ENCODE measurements around the gene REV1. TPM values are rescaled to one million over a fixed set of nuclear protein-coding genes. Genes with fewer than 3 reads are reported as not detected.

REV1 gene
- total and polyA plus RNA-seq, 11 donors: 14.7 to 76.1 (median 32.2) TPM

DNA sequence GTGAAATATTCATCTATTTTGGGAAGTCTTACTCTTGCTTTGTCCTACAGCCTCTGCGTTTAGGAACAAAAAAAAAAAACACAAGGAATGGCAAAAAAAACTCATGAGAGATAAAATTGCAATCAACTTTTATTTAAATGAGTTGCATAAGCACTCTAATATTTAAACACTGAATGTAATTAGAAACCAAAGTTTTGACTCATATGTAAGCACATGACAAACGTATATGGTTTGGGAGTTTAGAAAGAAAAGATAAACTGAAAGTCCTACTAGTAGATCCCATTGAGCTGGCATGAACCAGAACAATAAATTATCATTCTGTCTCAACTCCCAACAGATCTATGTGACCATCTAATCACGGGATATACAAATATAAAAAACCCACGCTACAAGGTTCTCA lies 44.8 kb downstream of the REV1 start:
- H3K27ac ChIP-seq: no peak overlapping the region
- ATAC-seq (no peak), DNase-seq (no peak)
- peaks cover 0 to 20% (median 4%) of the 10 kb centered on the region in 12 donors for H3K4me1 ChIP-seq
- no peaks in the 10 kb centered on the region for H3K9me3 ChIP-seq
- H3K27me3 ChIP-seq: no peaks in the 10 kb centered on the region
- no peak overlapping the region for H3K4me3 ChIP-seq
- intact Hi-C loops (cut with DNase I): loop anchor here in 1 of 10 donors (2.0 kb wide), 1 partner anchor 14 kb away; no protein-coding TSS in a partner anchor
- TF ChIP-seq, protein P1, sequence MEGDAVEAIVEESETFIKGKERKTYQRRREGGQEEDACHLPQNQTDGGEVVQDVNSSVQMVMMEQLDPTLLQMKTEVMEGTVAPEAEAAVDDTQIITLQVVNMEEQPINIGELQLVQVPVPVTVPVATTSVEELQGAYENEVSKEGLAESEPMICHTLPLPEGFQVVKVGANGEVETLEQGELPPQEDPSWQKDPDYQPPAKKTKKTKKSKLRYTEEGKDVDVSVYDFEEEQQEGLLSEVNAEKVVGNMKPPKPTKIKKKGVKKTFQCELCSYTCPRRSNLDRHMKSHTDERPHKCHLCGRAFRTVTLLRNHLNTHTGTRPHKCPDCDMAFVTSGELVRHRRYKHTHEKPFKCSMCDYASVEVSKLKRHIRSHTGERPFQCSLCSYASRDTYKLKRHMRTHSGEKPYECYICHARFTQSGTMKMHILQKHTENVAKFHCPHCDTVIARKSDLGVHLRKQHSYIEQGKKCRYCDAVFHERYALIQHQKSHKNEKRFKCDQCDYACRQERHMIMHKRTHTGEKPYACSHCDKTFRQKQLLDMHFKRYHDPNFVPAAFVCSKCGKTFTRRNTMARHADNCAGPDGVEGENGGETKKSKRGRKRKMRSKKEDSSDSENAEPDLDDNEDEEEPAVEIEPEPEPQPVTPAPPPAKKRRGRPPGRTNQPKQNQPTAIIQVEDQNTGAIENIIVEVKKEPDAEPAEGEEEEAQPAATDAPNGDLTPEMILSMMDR (IDR thresholded peaks at IDR 0.05): no peak
- no peak for TF ChIP-seq POLR2A (IDR thresholded peaks at IDR 0.05)
- WGBS, 4 donors: 60 to 75% (median 72%) methylated on average over 4 of the region's 4 CpGs
- H3K36me3 ChIP-seq: peaks cover 0 to 70% (median 46%) of the 10 kb centered on the region in 9 donors

DNA sequence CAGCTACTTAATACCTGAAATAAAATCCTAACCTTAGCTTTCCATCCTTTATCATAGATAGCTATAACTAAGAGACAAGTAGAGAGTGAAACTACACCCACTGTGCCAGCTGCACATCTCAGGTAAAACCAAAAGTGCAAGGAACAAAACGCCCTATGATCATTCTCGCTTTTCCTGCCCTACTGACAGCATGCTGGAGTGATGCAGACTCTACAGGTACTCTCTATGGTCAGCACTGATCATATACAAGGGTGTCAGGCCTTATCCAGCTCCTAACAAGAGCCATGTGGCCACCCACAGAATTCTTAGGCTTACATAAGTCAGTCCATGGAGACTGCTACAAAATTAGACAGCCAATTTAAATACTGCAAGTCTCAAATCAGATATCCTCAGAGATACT lies 45.6 kb downstream of the REV1 start:
- Histone ChIP-seq H3K4me3 (no peak overlapping the region), H3K4me1 (peaks cover 0 to 14% (median 4%) of the 10 kb centered on the region in 12 donors), H3K27me3 (no peaks in the 10 kb centered on the region), H3K9me3 (no peaks in the 10 kb centered on the region), H3K27ac (no peak overlapping the region), H3K36me3 (peaks cover 0 to 70% (median 49%) of the 10 kb centered on the region in 9 donors)
- WGBS, 4 donors: 76 to 96% (median 90%) methylated on average over 2 of the region's 2 CpGs
- ATAC-seq: peak; percentile 22 to 48 (median 27)
- no peak for DNase-seq
- intact Hi-C loops (cut with DNase I): loop anchor here in 5 of 10 donors (2.0 to 5.0 kb wide), 3 partner anchors 15 to 48 kb away; partner anchors contain the start of gene REV1 (in 4 of the 5)
- no peak for TF ChIP-seq POLR2A (IDR thresholded peaks at IDR 0.05)

DNA sequence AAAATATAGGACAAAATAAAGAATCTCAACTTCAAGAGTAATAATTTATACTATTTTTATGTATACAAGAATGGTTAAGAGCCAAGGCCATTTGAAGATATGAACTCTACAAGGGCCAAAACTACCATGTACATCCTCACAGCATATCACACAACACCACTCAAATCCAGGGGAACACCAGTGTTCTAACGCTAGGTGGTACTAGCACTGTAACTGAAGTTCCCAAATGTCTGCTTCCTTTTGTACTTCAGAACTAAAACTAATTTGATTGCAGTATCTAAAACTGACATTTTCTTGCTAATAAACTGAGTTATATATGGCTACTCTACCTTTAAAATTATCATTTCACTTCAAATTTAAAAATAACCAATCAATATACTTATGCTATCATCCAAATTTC lies 47.0 kb downstream of the REV1 start:
- DNase-seq (no peak), ATAC-seq (peak in 2 of 4 donors; percentile 77 to 83)
- Histone ChIP-seq H3K9me3 (no peaks in the 10 kb centered on the region), H3K27ac (no peak overlapping the region), H3K4me3 (no peak overlapping the region), H3K27me3 (no peaks in the 10 kb centered on the region), H3K36me3 (peaks cover 0 to 70% (median 48%) of the 10 kb centered on the region in 9 donors), H3K4me1 (peaks cover 0 to 13% (median 4%) of the 10 kb centered on the region in 12 donors)
- TF ChIP-seq, protein P1 (IDR thresholded peaks at IDR 0.05): peak; percentile 17 to 65 (median 46)
- TF ChIP-seq POLR2A (IDR thresholded peaks at IDR 0.05): no peak
- intact Hi-C loops (cut with DNase I): loop anchor here in 8 of 10 donors (1.0 to 5.0 kb wide), 5 partner anchors 39 to 49 kb away; partner anchors contain the start of gene REV1 (in 6 of the 8)
- WGBS, 4 donors: 26 to 46% (median 39%) methylated on average over 1 of the region's 1 CpG

DNA sequence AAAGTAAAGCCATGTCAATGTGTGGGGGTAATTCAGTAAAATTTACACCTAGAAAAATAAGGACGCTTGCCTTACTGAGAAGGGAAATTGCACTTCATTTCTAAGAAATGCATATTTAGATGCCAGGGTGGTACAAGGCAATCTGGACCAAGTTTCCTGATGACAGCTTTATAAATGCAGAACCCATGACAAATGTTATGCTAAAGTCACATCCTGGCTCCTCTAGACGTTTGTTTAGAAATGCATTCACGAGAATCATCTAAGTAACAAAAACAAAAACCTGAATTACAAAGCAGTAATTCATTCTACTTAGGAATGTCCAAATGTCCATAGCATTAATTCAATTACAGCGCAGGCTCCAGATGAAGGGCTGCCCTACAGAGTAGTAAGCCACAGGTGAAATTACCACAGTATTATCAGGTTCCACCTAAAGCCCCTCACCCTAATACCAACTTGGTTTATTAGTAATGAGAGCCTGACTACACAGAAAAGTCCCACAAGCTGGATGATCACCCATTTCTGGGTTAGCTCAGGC lies 49.8 kb downstream of the REV1 start:
- intact Hi-C loops (cut with DNase I): loop anchor here in 5 of 10 donors (5.0 kb wide), 2 partner anchors 42 to 52 kb away; partner anchors contain the start of gene REV1 (in 4 of the 5)
- ATAC-seq: no peak
- H3K27ac ChIP-seq: no peak overlapping the region
- no peak for TF ChIP-seq POLR2A (IDR thresholded peaks at IDR 0.05)
- TF ChIP-seq, protein P1 (IDR thresholded peaks at IDR 0.05): no peak
- H3K4me3 ChIP-seq: no peak overlapping the region
- peaks cover 0 to 13% (median 4%) of the 10 kb centered on the region in 12 donors for H3K4me1 ChIP-seq
- DNase-seq: no peak
- H3K36me3 ChIP-seq: peaks cover 0 to 72% (median 56%) of the 10 kb centered on the region in 9 donors
- no peaks in the 10 kb centered on the region for H3K27me3 ChIP-seq
- H3K9me3 ChIP-seq: no peaks in the 10 kb centered on the region
- 59 to 74% (median 70%) methylated on average over 4 of the region's 4 CpGs for WGBS, 4 donors
